Measurements from ENCODE around the gene VAPA.

- no peak for TF ChIP-seq CTCF (IDR thresholded peaks at IDR 0.05; ENCODE audit: low read depth, low read length)
- no peak for TF ChIP-seq EZH2phosphoT487 (IDR thresholded peaks at IDR 0.05; ENCODE audit: low read depth)
These were observed 12.5 kb downstream of the VAPA start for GRCh38 chr18:9926223-9926894.
